ENCODE data around the gene ZNF552. TPM values are rescaled to one million over a fixed set of nuclear protein-coding genes. Genes with fewer than 3 reads are reported as not detected.
A peak's percentile ranks its signal among the peaks of the same experiment; 100 is the strongest.

Gene ZNF552
- total RNA-seq, 1 donor from 2014 or later: 7.9 TPM

GRCh38 chr19:57820599-57820998, 5.9 kb upstream of the ZNF552 start:
- TF ChIP-seq CTCF (IDR thresholded peaks at IDR 0.05; ENCODE audit: insufficient read depth, low read length, poor library complexity, severe bottlenecking): no peak
- no peak for DNase-seq (ENCODE audit: low read depth)

DNA sequence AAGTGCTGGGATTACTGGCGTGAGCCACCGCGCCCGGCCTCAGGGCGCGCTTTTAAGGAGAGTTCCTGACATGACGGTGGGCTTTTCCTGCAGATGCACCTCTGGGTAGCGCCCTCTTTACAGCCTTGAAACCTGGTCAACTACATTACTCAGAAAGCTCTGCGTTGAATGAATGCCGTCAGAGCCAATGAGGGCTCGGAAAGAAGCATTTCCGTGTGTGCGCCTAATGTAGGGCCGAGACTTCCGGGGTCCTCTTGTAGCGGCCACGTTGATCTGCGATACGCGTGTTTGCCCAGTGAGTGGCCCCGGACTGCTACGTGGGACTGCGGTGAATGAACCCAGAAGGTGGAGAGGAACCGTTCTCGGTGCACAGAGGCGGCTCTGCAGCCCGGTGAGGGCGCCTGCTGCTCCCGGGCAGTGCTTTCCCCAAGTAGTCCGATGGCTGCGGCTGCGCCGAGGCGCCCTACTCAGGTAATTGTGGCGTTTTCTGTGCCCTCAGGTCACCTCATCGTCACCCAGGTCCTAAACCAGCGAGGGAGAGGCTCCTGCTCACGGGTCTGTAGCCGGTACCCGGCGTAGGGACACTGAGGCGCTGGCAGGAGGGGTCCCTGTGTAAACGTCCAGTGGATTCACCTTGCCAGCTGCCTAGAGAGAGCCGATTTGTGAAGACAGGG, 4.9 kb upstream of the ZNF552 start:
- Histone ChIP-seq H3K36me3 (ENCODE audit: control insufficient read depth, insufficient read depth, low read length) (no peaks in the 10 kb centered on the region), H3K27me3 (ENCODE audit: control insufficient read depth, insufficient read depth, low read length) (no peaks in the 10 kb centered on the region), H3K4me3 (ENCODE audit: low read depth, low read length) (peak overlapping the region; percentile 72)
- peak; percentile 87 for DNase-seq (ENCODE audit: low read depth)
- no peak for TF ChIP-seq CTCF (IDR thresholded peaks at IDR 0.05; ENCODE audit: insufficient read depth, low read length, poor library complexity, severe bottlenecking)

More at GRCh38 chr19:57820599-57820998, 5.9 kb upstream of the ZNF552 start:
- no peaks in the 10 kb centered on the region for H3K27me3 ChIP-seq (ENCODE audit: control insufficient read depth, insufficient read depth, low read length)
- H3K4me3 ChIP-seq (ENCODE audit: low read depth, low read length): peak overlapping the region; percentile 72
- H3K36me3 ChIP-seq (ENCODE audit: control insufficient read depth, insufficient read depth, low read length): no peaks in the 10 kb centered on the region

- no peaks in the 10 kb centered on the region for H3K36me3 ChIP-seq (ENCODE audit: control insufficient read depth, insufficient read depth, low read length)
- no peak overlapping the region for H3K4me3 ChIP-seq (ENCODE audit: low read depth, low read length)
- TF ChIP-seq CTCF (IDR thresholded peaks at IDR 0.05; ENCODE audit: insufficient read depth, low read length, poor library complexity, severe bottlenecking): no peak
- no peak for DNase-seq (ENCODE audit: low read depth)
- no peaks in the 10 kb centered on the region for H3K27me3 ChIP-seq (ENCODE audit: control insufficient read depth, insufficient read depth, low read length)
Observed at GRCh38 chr19:57818378-57818777, 3.7 kb upstream of the ZNF552 start.

- Histone ChIP-seq H3K4me3 (ENCODE audit: low read depth, low read length) (no peak overlapping the region), H3K36me3 (ENCODE audit: control insufficient read depth, insufficient read depth, low read length) (no peaks in the 10 kb centered on the region), H3K27me3 (ENCODE audit: control insufficient read depth, insufficient read depth, low read length) (no peaks in the 10 kb centered on the region)
- TF ChIP-seq CTCF (IDR thresholded peaks at IDR 0.05; ENCODE audit: insufficient read depth, low read length, poor library complexity, severe bottlenecking): no peak
- no peak for DNase-seq (ENCODE audit: low read depth)
Observed at GRCh38 chr19:57817976-57818375, 3.3 kb upstream of the ZNF552 start.

GRCh38 chr19:57816652-57817051, 1.9 kb upstream of the ZNF552 start:
- Histone ChIP-seq H3K27me3 (ENCODE audit: control insufficient read depth, insufficient read depth, low read length) (no peaks in the 10 kb centered on the region), H3K36me3 (ENCODE audit: control insufficient read depth, insufficient read depth, low read length) (no peaks in the 10 kb centered on the region)
- no peak for DNase-seq (ENCODE audit: low read depth)

More at GRCh38 chr19:57816652-57817051, 1.9 kb upstream of the ZNF552 start:
- no peak overlapping the region for H3K4me3 ChIP-seq (ENCODE audit: low read depth, low read length)
- no peak for TF ChIP-seq CTCF (IDR thresholded peaks at IDR 0.05; ENCODE audit: insufficient read depth, low read length, poor library complexity, severe bottlenecking)
